Activated CD8-positive, alpha-beta memory T cell treated with anti-CD3 and anti-CD28 coated beads for 24 hours (primary cell): Measurements from ENCODE around the gene OR9Q2.
"Not testable (repeated sequence)": the region's sequence is repeated elsewhere in the genome, so short reads cannot be mapped to it uniquely, and the experiment has no call there.

Source experiments
- DNase-seq: peaks from one replicate; pipeline ENCODE4 v3.0.0-alpha.2; 2020

The OR9Q2 gene

GRCh38 chr11:58188770-58189169 lies at the start of gene OR9Q2:
Gene OR9Q2, plus strand, starts transcription at chr11:58189070. Its CDS starts 1,421 bp downstream, at chr11:58190491.
- no peak for DNase-seq

DNA sequence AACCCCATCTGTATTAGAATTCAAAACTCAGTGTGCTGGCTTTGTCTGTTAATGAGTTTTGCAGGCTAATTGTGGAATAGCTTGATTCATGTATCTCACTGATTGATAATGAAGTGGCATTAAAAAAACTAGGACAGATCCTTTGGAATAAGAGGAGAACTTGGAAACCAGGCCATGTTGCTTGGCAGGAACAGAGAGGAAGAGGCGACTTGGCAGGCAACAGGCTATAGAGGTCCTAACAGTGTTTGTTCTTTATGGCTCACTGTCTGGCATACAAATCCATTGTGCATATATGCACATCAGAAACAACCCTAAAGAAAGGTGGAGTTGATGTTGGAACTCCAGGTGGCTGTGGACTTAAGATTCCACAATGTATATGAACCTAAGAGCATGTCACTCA lies 46.1 kb upstream of the OR9Q2 start:
- DNase-seq, result no peak

DNA sequence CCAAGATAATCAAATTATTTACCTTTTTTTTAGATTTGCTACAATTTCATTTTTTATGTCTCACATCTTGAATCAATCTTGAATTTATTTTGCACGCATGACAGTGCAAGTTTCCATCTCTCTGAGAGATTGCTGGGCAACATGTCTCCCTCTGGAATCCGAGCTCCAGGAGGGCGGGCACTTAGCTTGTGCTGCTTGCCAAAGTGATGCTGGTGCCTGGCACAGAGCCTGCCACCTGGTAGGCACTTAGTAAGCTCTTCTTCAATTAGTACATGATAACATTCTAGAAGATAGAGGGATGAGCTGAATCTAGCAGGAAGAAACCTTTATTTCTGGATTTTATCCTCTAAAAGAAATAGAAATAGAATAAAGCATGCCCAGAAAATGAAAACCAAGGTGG lies 36.1 kb upstream of the OR9Q2 start:
- DNase-seq, result no peak

GRCh38 chr11:58164389-58164788 lies 24.5 kb upstream of the OR9Q2 start:
- no peak for DNase-seq

DNA sequence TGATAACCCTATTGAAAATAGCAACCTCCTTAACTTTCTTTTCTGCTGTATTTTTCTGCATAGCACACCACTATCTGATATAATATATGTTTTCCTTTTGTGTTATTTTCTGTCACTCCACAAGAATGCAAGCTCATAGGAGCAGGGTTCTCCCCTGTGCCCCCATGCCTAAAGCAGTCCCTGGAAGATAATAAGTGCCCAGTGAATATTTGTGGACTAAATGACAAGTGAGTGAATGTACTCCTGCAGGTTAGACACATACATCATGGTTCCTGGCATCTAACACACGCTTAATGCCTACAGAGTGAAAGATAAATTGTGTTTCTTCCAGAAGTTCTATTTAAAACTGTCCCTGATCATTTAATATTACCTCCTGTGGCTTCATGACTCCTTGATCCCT lies 23.9 kb upstream of the OR9Q2 start:
- DNase-seq, result no peak

GRCh38 chr11:58165504-58166106 lies 23.3 kb upstream of the OR9Q2 start:
- DNase-seq, result no peak

DNA sequence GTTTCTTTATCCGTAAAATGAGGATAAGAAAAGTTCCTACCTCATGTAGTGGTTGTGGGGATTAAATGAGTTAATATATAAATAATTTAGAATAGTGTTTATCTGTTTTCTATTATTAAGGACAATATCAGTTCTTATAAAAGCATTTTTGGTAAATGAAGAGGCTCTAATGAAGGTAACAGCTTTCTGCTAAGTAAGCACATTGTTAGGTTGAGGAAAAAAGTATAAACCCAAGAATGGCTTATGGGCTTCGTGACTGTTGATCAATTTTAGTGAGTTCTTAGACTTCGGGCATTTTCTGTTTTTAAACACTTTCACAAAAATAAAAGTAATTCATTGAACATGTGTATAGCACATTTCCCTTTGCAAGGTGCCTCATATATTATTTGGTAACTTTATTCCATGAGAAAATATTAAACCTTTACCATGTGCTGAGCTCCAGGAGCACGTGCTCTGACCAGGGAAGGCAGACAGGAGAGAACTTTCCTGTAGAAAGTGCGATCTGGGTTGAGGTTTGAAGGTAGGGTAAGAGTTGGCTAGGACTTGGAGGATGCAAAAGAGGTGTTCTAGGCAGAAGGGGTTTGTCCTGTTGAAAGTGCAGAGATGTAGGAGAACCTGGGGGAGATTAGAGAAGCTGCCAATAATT lies 11.3 kb upstream of the OR9Q2 start:
- no peak for DNase-seq

DNA sequence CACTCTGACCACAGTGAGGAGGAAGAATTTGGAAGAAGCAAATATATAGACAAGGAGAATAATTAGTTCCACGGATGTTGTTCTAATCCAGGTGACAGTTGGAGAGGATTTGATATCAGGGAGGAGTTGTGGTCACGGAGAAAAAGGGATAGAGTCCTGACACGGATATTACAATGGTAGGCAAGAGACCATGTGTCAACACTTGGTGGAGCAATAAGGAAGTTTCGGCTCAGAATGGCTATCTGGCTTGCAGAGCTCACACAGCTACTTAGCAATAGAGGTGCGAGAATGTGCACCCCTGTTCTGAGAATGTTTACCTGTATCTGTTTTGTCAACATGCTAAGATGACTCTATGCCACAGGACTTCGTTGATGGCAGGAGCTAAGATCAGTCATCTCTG lies 10.4 kb upstream of the OR9Q2 start:
- no peak for DNase-seq

DNA sequence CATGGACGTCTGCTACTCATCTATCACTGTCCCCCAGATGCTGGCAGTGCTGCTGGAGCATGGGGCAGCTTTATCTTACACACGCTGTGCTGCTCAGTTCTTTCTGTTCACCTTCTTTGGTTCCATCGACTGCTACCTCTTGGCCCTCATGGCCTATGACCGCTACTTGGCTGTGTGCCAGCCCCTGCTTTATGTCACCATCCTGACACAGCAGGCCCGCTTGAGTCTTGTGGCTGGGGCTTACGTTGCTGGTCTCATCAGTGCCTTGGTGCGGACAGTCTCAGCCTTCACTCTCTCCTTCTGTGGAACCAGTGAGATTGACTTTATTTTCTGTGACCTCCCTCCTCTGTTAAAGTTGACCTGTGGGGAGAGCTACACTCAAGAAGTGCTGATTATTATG lies 9.2 kb upstream of the OR9Q2 start:
- no peak for DNase-seq

DNA sequence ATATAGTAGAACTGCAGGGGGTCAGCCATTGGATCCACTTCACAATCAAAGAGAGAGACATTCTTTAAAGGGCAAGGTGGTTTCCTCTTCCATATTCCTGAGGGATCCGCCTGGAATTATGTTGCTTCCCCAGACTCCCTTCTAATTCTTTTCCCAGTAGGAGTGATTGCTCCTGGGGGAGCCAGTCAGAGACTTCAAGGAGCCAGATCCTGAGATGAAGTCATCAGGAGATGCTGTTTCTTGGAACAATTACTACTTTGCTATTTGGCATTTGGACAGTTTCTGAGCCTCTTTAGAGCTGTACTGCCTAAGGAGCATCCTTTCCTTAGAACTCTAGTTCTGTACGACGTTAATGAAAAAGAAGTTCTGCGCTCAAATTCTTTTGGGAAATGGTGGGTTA lies 1.9 kb upstream of the OR9Q2 start:
- no peak for DNase-seq

- no peak for DNase-seq
These were observed 3.4 kb downstream of the OR9Q2 start for GRCh38 chr11:58192229-58192628.

- no peak for DNase-seq
These were observed 4.5 kb downstream of the OR9Q2 start for GRCh38 chr11:58193391-58193790.

- DNase-seq, result no peak
These were observed 7.1 kb downstream of the OR9Q2 start for GRCh38 chr11:58195939-58196338.

DNA sequence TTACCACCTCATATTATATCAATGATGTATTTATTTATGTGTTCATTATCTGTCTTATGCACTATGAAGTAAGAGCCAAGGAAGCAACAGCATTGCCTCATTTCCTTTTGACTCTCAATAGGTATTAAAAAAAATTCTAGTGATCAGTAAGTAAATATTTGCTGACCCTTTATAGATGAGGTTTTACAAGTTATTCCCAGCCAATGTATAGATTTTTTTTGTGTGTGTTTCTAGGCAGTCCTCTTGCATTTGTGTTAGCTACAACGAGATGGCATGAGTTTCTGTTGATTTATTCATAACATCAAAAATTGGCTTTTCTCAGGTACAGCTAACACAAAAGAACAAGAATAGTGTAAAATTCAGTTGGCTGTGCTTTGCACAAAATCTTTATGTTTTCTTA lies 10.4 kb downstream of the OR9Q2 start:
- DNase-seq, result no peak

DNA sequence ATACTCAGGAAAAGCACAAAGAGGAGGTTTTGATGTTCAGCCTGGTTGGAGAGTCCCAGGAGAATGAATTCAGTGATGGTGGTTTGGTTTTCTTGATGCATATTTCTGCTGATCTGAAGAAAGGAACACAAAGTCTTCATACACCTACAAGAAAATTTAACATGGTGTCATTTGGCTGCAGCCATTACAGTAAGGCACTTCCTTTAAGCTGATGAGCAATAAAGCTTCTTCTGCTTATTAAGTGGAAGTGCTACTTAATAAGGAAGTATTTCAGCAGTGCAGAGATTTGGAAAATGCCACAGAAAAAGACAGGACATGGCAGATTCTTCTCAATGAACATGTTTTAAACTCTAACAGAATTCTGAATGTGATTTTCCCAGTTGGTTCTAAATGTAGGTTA lies 15.2 kb downstream of the OR9Q2 start, which contains the start of gene OR1S2:
OR1S2 (minus strand) TSS at position 101 of the 400 bp plus-strand sequence; CDS start at position 101, 0 bp downstream.
- DNase-seq, result no peak

- DNase-seq, result not testable (repeated sequence)
These were observed 23.6 kb downstream of the OR9Q2 start, which contains the start of gene OR1S1 for GRCh38 chr11:58212420-58212819. Gene OR1S1, plus strand, starts transcription at chr11:58212720.

DNA sequence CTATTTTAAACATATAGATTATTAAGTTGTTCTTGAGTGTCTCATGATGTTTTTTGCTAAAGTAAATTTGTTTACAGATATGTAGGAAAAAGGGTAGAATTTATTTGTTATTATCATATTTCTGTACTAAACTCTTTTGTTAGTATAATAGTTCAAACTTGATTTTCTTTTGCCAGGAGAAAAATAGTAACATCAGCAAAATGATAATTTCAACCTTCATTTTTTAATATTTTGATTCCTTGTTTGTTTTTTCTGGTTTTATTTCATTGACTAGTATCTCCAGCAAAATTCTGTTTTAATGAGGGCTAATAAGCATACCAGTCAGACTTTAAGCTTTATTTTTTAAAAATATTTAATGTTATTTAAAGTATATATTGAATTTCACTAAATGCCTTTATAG lies 27.6 kb downstream of the OR9Q2 start:
- DNase-seq, result no peak

DNA sequence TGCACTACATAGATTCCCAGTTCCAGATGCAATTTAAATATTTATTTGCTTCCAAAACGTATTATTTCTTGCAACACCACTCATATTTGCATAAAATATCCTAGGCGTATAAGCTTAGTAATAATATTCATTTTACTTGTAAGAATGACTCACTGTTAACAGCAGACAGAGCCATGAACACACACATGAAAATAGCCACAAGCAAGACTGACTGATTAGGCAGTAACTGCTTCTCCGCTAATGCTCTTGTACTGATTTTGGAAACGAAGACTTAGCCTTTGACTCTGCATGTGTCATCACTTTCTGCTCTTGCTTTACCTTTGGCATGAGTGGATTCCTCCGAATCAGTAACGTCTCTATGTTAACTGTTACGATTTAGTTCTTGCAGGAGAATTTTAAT lies 33.9 kb downstream of the OR9Q2 start:
- no peak for DNase-seq

GRCh38 chr11:58227956-58228615 lies 39.2 kb downstream of the OR9Q2 start:
- DNase-seq, result no peak
